ENCODE data around the gene WNT8A.

WNT8A gene

DNA sequence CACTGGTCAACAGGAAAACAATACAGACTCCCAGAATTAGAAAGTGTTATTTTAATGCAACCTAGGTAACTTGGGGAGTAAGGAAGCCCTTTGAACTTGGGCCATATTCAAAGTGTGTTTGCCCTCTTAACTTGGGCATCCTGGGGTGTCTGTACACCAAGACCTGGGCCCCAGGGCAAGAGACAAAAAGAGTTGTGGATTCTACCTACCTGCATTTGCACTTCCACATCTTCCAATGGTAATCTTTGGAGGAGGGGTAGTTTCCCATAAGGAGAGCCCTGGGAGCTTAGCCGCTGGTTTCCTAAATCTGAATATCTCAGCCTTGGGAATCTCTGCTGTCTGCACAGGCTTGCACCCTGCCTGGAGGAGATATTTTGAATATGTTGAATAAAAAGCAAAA, 8.5 kb downstream of the WNT8A start:
- no peak for DNase-seq

DNA sequence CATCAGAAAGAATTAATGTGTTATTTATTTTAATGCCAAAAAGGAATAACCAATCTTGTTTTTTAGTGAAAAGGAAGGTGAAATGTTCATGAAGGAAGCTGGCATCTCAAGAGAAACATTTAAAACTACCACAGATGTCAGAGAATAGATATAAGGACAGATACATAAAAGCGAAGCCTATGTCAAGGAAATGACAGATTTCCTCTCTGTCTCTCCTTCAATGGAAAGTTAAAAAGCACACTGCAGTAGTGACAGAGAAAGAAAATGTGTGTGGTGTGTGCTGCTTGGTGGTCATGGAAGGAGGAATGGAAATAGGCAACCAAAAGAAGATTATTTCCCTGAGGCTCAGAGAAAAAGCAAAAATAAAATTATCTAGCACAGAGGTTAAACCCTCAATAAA, 9.2 kb downstream of the WNT8A start:
- DNase-seq, result no peak

DNA sequence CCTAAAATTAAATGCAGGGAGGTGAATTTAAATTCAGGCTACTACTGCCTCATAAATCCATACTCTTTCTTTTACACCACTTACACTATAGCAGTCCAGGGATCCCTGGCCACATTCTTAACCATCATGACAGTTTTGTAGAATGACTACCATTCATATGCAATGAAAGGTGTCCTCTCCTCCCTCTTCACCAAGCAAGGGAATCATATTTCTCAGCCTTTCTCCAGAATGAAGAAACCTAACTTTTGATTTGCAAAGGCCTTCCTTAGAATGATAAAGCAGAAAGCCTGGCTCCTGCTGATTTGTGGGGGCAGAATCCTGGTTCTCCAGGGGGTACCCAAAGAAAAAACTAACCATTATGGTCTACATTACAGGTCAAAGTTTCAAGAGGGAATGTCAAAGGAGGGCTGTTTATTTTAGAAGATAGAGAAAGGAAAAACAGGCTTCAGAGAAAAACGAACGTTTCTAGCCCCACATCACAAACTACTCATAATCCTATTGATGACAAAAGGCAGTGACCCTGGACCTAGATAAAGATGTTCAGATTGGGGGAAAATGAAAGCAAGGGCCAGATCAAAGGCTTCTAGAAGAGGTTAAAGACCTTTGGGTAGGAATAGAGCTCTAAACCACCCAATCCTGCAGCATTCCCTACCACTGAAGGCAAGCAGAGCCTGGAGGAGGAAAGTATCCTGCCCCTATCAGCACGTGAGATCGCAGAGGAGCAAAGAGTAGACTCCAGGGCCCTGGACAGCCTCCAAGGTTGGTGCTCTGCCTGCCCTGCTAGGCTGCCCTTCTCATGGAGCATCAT, 11.5 kb downstream of the WNT8A start:
- no peak for DNase-seq

DNA sequence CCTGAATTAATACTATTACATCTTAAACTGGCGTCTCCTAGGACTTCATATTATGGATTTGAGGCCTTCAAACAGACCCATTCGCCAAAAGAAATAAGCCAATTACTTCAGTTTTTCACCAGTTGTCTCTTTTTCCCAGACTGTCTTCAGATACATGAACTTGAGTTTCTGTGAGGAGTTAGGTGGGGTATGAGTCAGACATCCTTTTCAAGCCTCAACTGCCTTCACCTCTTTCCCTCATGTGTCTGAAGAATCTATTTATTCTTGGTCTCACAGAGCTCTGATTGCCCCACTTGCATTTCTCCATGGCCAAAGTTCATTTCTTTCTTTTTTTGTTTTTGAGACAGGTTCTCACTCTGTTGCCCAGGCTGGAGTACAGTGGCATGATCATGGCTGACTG, 12.5 kb downstream of the WNT8A start:
- DNase-seq, result no peak

DNA sequence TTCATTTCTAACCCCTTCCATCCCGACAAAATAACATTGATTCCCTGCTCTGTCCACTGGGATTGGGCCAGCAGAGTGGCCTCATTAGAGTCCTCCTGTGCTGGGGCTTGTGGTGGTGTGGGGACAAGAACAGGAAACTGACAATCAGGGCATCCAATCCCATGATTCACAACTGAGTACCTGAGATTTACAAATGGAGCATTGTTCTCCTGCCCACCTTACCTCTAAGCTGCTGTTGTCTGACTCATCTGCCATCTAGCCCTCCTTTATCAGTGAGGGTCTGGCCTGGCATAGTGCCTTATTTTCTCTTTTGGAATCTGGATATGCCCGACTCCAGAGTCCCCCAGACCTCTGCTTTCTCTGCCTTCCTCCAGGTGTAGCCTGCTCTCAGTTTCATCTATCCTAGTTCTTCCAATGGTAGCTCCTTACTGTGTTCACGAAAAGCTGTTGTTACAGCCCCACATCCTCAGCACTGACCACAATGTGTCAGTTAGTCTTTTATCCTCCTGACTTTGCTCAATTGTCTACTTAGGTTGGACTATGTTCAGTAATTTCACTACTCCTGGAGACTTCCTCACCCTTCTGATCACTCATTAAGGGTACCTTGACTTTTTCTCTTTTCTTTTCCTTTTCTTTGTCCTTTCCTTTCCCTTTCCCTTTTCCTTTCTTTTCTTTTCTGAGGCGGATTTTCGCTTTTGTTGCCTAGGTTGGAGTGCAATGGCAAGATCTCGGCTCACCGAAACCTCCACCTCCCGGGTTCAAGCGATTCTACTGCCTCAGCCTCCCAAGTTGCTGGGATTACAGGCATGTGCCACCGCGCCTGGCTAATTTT, 13.4 kb downstream of the WNT8A start:
- no peak for DNase-seq

DNA sequence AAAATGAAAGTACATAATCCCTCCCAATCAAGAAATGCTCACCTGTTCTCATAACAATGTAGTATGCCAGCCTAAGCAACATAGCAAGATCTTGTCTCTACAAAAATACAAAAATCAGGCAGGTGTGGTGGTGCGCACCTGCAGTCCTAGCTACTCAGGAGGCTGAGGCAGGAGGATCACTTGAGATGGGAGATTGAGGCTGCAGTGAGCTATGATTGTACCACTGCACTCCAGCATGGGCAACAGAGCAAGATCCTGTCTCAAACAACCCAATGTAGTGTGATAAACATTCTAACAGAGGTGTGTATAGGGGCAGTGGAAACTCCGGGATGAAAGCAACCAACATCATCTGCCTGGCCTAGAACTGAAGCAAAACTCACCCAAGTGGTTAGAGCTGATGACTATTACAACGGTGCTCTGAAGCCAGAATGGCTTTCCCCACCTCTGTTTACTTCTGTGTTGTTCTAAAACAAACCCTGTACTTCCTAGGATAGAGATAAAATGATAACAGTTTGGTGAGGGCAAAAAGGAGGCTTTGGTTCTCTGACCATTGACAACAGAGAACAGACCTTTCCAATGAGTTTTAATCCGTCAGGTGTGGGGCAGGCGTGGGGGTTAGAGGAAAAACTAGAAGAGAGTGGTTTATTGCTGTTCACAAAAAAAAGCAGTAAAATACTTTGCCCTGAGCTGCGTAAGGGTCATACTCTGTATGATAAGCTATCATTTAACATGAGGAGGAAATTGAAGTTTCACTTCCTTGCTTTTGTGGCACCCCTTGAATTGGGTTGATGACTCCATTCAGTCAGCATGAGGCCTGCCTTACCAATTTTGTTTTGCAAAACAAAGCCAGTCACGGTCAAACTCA, 18.9 kb downstream of the WNT8A start:
- DNase-seq, result no peak

DNA sequence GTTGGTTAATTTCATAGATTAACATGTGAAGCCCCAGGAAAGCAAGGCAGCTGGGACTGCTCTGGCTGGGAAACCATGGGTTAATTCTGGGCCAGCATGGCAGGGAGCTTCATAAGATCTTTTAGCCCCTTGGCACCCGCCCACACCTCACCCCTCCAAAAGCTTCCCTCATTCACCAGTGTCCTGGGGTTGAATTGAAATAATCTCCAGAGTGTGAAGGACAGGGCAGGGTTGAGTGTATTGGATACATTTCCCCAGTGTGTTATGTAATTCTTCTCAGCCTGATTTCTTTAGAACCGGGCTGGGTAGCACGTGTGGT, 19.4 kb downstream of the WNT8A start:
- no peak for DNase-seq

DNA sequence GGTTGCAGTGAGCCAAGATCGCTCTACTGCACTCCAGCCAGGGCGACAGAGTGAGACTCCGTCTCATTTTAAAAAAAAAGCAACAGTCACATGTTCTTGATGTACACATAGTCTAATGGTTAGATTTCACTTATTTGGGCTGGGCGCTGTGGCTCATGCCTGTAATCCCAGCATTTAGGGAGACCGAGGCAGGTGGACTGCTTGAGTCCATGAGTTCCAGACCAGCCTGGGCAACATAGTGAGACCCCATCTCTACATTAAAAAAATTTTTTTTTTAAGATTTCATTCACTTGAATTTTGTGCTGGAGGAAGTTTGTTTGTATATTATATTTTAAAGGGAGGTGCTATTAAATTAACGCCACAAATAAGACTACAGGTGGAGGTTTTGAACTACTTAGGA, 21.9 kb downstream of the WNT8A start:
- no peak for DNase-seq

DNA sequence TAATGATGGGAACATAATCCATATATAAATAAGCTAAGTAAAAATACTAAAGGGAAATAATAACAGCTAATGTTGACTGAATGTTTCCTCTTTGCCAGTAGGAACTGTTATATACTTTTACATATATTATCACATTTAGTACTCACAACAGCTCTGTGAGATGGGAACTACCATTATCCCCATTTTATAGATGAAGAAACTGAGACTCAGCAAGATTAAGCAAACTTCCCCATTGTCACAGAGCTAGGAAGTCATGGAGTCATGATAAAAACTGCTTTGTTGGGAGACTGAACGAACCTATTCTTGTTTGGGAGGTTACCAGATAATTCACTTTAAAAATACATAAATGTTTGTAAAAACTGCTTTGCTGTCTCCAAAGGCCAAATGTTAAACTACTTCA, 23.4 kb downstream of the WNT8A start:
- no peak for DNase-seq

DNA sequence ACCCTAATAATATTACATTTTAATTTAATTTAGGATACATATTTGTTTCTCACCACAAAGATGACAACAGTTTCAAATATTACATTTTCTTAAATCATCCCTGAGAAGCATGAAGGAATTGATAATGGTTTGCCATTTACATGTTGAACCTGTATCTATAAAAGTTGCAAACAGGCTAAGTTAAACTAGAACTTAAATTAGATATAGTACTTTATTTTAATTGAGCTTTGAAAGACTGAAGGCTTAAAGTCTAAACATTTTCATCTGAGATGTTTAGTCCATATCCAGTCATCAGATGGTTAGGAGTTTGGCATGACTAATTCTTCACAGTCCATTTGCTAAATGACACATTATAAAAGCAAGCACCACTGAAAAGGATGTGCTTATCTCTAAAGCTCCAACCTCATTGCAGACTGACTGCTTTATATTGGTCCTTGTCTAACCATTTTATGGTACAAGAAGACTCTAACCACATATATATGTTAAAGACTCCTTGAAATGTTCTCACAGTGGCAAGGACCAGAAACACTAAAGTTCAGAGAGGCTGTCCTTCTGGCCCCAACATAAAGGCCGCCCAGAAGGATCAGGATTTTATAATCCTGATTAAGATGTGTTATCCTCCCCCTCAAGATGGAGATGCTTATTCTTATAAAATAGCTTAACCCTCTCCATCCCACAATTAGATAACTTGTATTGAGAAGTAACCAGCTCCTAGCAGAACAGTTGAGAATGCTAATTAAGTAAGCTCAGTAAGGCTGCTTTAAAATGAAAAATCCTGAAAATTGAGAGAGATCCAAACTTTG, 25.8 kb downstream of the WNT8A start:
- DNase-seq, result no peak

DNA sequence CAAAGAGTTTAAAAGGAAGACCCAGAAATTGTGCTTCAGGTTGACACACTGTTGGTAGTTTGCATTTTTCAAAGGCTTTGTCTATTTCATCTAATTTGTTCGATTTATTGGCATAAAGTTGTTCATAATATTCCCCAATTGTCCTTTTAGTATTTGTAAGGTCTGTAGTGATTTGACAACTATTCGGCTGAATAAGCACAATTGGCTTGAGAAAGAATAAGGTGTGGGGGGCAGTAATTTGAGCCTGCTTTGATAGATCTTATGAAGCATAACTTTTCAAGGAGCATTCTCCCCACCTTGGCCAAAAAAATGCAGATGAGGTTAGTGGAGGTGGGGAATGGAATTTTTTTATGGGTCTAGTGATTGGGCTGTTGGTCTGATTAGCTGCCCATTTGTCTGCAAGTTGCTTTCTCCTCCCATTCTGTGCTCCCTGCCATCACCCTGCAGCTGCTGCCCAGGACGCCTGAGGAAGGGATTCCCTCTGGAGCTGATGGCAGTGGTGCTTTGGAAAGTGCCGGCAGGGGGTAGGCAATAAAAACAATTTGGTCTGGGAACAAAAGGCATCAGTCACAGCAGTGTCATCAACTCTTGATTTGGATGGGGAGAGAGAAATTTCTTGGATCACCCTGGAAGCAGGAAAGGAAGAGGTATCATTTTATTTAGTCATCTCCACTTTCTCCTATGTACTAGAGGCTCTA, 26.6 kb downstream of the WNT8A start:
- DNase-seq, result peak; percentile 12

DNA sequence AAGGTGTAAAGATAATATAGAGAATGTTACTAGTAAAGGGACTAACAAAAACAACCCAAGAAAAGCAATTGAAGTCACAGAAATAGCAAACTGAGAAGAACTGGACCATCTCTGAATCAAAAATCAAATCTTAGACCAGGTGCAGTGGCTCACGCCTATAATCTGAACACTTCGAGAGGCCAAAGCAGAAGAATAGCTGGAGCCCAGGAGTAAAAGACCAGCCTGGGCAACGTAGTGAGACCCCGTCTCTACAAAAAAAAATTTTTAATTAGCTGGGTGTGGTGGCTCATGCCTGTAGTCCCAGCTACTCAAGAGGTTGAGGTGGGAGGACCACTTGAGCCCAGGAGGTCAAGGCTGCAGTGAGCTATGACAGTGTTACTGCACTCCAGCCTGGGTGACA, 27.3 kb downstream of the WNT8A start:
- no peak for DNase-seq

DNA sequence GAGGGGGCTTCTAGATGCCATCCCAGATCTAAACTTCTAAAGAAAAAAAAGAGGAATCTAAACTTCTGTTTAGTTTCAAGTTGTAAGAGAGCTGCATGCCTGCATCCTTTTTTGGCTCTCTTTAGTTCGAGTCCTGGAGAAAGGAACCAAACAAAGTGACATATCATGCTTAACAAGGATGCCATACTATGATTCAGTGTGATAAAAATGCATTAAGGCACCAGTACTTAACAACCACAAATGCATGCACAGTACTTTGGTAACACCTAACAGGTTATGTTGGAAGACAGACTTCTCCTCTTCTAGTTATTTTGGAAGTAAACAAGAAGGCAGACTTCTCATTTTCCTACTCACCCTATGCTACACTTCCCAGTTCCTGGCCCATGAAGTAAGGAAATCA, 28.1 kb downstream of the WNT8A start:
- no peak for DNase-seq

DNA sequence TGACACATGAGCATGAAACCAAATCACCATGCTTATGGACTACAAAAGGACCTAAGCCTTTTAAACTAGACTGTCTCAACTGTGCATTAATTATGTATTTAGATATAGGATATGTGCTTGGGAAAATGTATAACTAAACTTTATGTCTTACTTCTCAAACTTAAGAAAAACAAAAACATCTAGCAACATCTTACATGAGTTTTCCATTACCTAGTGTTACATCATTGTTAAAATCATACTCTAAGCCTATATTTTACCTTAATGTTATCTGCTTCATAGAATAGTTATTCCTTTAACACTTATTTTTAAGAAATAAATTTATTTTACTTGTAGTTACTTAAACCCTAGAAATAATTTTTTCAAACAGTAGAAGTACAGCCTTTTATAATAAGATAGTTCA, 31.4 kb downstream of the WNT8A start:
- DNase-seq, result no peak

DNA sequence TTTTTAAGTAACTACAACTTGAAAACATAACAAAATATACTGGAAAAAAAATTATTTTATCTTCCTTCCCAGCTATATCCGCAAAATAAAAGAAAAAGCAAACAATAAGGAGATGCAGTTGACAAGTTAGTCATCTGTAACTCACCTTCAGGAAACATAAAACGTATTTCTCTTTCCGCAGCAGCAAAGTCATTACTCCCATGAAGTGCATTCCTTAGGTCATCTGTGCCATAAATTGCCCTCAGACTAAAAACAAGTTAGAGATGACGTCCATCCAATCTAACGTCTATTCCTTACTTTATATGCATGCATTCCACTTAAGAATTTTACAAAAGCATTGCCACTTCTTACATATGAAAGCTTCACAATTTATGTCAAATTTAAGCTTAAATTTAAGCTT, 44.5 kb downstream of the WNT8A start:
- DNase-seq, result no peak

DNA sequence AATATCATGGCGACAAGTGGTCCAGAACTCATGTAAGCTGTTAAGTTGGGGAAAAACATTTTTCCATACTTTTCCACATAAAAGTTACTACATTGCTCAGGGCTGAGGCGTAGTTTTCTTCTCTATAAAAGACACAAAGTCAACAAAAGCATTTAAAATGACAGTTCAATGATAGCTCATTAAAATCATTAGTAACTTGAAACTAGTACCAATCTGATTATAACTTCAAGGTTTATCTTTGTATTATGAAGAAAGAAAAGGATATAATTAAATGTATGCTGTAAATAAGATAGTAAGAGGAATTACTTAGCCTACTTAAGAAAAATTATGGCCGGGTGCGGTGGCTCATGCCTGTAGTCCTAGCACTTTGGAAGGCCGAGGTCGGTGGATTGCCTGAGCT, 45.5 kb downstream of the WNT8A start:
- no peak for DNase-seq

DNA sequence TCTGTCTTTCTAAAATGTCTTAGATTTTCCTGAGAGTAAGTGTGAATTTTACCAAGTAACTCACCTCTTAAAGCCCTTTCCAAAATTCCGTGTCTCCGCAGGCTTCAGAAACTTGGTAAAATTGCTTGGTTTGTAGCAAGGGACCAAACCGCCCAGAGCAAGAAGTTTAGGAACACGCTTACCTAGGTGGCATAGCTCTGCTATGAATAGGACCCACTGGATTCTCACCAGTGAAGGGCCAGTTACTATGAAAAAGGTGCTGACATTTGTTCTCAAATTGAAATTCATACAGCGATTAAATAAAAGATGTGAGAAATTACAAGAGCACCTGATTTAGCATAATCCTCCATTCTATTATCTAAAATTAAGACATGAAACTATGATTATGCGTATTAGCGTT, 48.7 kb downstream of the WNT8A start:
- no peak for DNase-seq

DNA sequence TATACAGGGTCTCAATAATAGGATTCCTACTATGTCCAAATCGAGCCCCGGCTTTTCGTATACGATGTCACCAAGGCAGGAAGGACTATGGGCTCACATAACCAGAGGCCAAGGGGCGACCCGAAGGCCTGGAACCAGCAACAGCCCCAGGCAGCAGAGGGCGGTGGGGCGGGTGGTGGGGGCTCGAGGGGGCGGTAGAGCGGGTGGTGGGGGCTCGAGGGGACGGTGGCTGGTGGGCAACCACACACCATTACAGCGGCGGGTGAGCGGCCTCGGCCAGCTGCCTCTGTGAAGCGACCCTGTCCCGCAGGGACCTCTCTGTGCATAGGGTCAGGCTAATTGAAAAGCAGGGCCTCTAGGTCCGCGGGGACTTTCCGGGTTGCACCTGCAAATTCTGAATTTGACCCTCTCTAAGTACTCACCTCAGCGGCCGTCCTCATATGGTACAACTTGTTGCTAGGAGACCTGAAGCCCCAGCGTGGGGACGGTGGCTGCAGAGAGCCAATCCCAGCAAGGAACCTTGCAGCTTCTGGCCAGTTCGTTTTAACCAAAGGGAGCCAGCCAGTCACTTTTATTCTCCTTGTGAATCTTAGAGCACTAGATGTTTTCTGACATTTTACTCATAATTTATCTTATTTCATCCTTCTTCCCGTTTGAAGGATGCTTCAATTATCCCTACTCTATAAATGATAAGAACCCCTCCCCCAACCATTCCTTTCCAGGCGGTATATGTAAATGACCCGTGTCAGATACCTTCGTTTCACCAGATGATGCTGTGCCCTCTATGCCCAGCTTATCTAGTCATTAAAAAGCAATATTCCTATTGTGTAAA, 55.3 kb downstream of the WNT8A start, which contains the start of gene NME5:
Gene NME5, minus strand, starts transcription at position 480 of the 832 bp plus-strand sequence. CDS start 648 bp downstream, outside the sequence.
- DNase-seq, result peak; percentile 88

DNA sequence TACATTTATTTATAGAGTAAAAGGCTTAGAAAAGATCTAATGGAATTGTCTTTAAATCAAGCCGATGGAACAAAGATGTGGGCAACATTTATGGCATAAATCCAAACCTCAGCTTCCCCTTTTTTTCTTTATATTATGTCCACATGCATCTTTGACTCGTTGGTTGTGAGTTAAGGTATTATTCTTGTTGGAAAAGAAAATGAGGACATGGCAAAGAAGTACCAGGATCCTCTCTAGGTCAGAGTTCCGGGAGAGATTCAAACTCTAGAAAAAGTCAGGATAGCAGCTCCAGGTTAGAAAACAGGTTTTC, 55.9 kb downstream of the WNT8A start:
- DNase-seq, result no peak

DNA sequence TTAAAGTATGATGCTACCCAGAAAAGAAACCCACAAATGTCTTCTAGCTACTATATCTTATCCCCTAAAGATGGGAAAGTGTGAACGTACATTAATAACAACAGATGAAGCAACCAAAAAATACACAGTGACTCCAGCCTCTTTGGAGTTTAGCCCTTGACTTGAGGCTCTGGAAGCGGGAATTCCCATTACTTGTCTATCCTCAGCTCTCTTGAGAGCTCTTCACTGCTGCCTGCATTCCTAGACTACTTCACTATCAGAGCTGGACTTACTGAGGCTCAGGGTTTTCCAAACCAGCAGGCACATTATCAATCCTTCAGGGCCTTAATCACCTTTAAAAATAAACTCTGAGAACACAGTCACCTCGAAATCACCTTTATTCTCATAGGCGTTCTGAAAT, 56.4 kb downstream of the WNT8A start:
- no peak for DNase-seq
